GM18520 (cell line): ENCODE measurements around the gene ZNF559.

Source experiments
- ATAC-seq: cut with Tn5 transposase; IDR thresholded peaks from one replicate; pipeline ENCODE4 v1.9.1; 2021; ENCODE audit not compliant: unreplicated experiment

Gene ZNF559

DNA sequence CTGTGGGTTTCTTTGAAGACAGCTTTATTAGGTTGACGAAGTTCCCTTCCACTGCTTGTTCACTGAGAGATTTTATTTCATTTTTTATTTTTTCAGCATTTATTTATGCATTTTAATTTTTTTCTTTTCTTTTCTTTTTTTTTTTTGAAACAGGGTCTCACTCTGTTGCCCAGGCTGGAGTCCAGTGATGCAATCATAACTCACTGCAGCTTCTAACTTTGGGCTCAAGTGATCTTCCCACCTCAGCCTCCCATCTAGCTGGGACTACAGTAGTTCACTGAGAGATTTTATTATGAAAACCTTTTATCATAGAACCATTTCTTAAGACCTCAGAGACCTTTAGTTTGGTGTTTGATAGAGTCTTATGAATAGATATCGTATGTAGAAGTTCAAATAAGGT, 28.5 kb downstream of the ZNF559 start:
- no peak for ATAC-seq

DNA sequence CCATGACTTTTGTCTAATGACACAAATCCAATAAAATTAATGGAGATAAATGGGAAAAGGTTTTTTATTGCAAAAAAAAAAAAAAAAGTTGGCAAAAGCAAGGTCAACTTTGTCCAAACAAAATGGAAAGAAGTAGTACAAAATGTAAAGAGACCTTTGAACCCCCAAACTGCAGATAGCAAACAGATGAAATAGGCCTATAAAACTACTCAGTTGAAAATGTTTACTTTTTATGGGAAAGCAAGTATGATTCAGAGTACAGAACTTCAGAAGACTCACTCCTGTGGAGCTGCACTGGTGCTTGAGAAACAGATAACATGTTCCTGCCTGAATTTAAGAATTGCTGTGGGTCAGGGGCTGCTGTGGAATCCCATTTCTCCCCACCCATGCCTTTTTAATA, 29.0 kb downstream of the ZNF559 start:
- no peak for ATAC-seq

GRCh38 chr19:9354651-9355050, 30.7 kb downstream of the ZNF559 start:
- ATAC-seq, result no peak

- no peak for ATAC-seq
These were observed 38.9 kb downstream of the ZNF559 start, which contains the start of gene ZNF177 for GRCh38 chr19:9362905-9363304. Gene ZNF177 (plus strand): TSS chr19:9363013. CDS start chr19:9378312, 15,299 bp downstream.

GRCh38 chr19:9370738-9371619, 47.0 kb downstream of the ZNF559 start:
- no peak for ATAC-seq

GRCh38 chr19:9381361-9381785, 57.4 kb downstream of the ZNF559 start:
- ATAC-seq, result no peak
